ENCODE data around the gene WDR6. TPM values are rescaled to one million over a fixed set of nuclear protein-coding genes. Genes with fewer than 3 reads are reported as not detected.
A peak's percentile ranks its signal among the peaks of the same experiment; 100 is the strongest.

The WDR6 gene
- total and polyA plus RNA-seq, 9 of the 15 experiments (the other 6 are each of a cell fraction or from before 2014, with no cell fraction given), result 8.9 to 90.6 (median 44.7) TPM

DNA sequence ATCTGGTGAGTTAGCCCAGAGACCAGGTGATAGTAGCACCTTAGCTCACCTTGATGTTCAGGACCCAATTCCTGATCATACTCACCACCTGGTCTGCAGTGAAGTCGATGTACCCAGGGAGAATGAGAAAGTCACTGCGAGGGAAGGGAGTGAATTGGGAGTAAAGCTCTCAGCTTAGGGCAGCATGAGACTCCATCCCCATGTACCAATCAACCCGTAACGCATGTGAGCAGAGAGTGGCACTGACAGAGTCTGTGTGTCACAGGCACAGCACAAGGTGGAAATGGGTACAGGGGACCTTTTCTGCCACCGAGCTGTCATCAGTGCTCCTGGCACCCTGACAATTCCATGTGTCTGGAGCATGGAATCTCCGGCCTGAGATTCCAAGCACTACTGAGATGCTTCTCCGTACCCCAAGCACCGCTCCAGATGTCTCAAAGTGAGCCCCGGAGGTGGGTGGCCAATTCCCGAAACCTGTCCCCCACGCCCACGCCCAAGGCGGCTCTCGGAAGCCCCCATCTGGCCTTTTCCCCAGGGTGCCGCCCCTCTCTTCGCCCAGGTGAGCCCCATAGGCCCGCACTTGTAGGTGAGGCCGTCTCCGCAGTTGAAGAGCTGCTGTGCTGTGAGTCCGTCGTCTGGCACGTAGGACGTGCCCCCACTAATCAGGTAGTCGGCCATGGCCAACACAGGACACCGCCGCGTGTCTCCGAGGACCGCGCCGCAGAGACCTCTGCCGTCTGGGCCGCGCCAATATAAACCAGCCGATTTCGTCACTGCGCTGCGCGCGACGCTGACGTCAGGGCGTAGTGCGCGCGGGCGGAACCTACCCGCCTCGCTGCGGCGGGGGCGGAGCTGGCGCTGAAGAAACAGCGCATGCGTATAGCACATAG is 21.7 kb downstream of the WDR6 start, which contains the start of gene IMPDH2 (continued):
- TF ChIP-seq E2F1 (CRISPR knock-in tag; IDR thresholded peaks at IDR 0.05) (0 out of 2 replicates have a peak, but pooled peaks have one; percentile 16), IRF2 (CRISPR knock-in tag; IDR thresholded peaks at IDR 0.05) (no peak), POLR2G (IDR thresholded peaks at IDR 0.05; ENCODE audit: low read depth, low read length) (peak; percentile 100), SUPT5H (IDR thresholded peaks at IDR 0.05) (peak; percentile 98), SRSF9 (IDR thresholded peaks at IDR 0.05; ENCODE audit: borderline replicate concordance, low read depth, low read length) (no peak), PRDM10 (IDR thresholded peaks at IDR 0.05; ENCODE audit: partially characterized antibody) (peak; percentile 9), ETV5 (CRISPR knock-in tag; IDR thresholded peaks at IDR 0.05; ENCODE audit: low read depth) (0 out of 2 replicates have a peak, but pooled peaks have one; percentile 33), POLR2A (conservative IDR thresholded peaks at IDR 0.05) (peak; percentile 98), CREB1 (IDR thresholded peaks at IDR 0.05) (peak; percentile 98), CREB1 (CRISPR knock-in tag; IDR thresholded peaks at IDR 0.05) (peak; percentile 97), HMGN3 (IDR thresholded peaks at IDR 0.05; ENCODE audit: borderline replicate concordance, extremely low read depth, insufficient read length, low read depth, low read length) (peak; percentile 97), KAT7 (CRISPR knock-in tag; IDR thresholded peaks at IDR 0.05; ENCODE audit: borderline replicate concordance) (peak; percentile 58; the same call in 1 of the 2 replicates), CAMTA2 (CRISPR knock-in tag; conservative IDR thresholded peaks at IDR 0.05) (peak; percentile 94; the same call in 1 of the 2 replicates), MAX (CRISPR knock-in tag; IDR thresholded peaks at IDR 0.05) (peak; percentile 94), CCNT2 (IDR thresholded peaks at IDR 0.05; ENCODE audit: borderline replicate concordance, extremely low read depth, insufficient read length, low read depth, low read length) (peak; percentile 96), OTX1 (CRISPR knock-in tag; IDR thresholded peaks at IDR 0.05) (0 out of 2 replicates have a peak, but pooled peaks have one; percentile 29), FOXP1 (CRISPR knock-in tag; IDR thresholded peaks at IDR 0.05) (peak; percentile 68; the same call in 1 of the 2 replicates), HDAC8 (tag; IDR thresholded peaks at IDR 0.05) (no peak)
- TF ChIP-seq, protein P1, sequence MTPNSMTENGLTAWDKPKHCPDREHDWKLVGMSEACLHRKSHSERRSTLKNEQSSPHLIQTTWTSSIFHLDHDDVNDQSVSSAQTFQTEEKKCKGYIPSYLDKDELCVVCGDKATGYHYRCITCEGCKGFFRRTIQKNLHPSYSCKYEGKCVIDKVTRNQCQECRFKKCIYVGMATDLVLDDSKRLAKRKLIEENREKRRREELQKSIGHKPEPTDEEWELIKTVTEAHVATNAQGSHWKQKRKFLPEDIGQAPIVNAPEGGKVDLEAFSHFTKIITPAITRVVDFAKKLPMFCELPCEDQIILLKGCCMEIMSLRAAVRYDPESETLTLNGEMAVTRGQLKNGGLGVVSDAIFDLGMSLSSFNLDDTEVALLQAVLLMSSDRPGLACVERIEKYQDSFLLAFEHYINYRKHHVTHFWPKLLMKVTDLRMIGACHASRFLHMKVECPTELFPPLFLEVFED (CRISPR knock-in tag; conservative IDR thresholded peaks at IDR 0.05), result peak; percentile 44; the same call in 1 of the 2 replicates
